Measurements from ENCODE around the gene MAX. TPM values are rescaled to one million over a fixed set of nuclear protein-coding genes. Genes with fewer than 3 reads are reported as not detected.

MAX gene
- total and polyA plus RNA-seq, 10 donors = 58.7 to 162 (median 109) TPM

GRCh38 chr14:65065719-65066118, 36.6 kb downstream of the MAX start:
- no peaks in the 10 kb centered on the region for H3K9me3 ChIP-seq
- no peak for DNase-seq
- 93 to 96% (median 95%) methylated on average over 7 of the region's 7 CpGs for WGBS, 5 donors
- H3K27ac ChIP-seq = no peak overlapping the region
- TF ChIP-seq POLR2A (IDR thresholded peaks at IDR 0.05) (no peak), POLR2AphosphoS5 (IDR thresholded peaks at IDR 0.05) (no peak), CTCF (IDR thresholded peaks at IDR 0.05 in 8 of 11, conservative IDR thresholded peaks at IDR 0.05 in 3 of 11) (no peak)
- intact Hi-C loops (cut with DNase I; ENCODE audit: low total_unique reads) = no loop called here
- peaks cover 0 to 97% (median 51%) of the 10 kb centered on the region in 6 donors for H3K36me3 ChIP-seq
- H3K27me3 ChIP-seq (replicated peaks in 1 of 7) = no peaks in the 10 kb centered on the region
- H3K4me3 ChIP-seq = no peak overlapping the region
- peaks cover 0 to 15% (median 12%) of the 10 kb centered on the region in 6 donors for H3K4me1 ChIP-seq

GRCh38 chr14:65062096-65063075, 39.9 kb downstream of the MAX start:
- Histone ChIP-seq H3K9me3 (no peaks in the 10 kb centered on the region), H3K36me3 (peaks cover 0 to 89% (median 44%) of the 10 kb centered on the region in 6 donors), H3K27ac (no peak overlapping the region), H3K4me3 (no peak overlapping the region), H3K4me1 (no peaks in the 10 kb centered on the region), H3K27me3 (replicated peaks in 1 of 7) (no peaks in the 10 kb centered on the region)
- intact Hi-C loops (cut with DNase I; ENCODE audit: low total_unique reads) = no loop called here
- 95 to 97% (median 96%) methylated on average over 15 to 16 of the region's 16 CpGs for WGBS, 5 donors
- no peak for TF ChIP-seq POLR2A (IDR thresholded peaks at IDR 0.05)
- no peak for TF ChIP-seq POLR2AphosphoS5 (IDR thresholded peaks at IDR 0.05)
- TF ChIP-seq CTCF (IDR thresholded peaks at IDR 0.05 in 8 of 11, conservative IDR thresholded peaks at IDR 0.05 in 3 of 11) = no peak
- no peak for DNase-seq

GRCh38 chr14:65057695-65058094, 44.6 kb downstream of the MAX start:
- peaks cover 0 to 27% (median 0%) of the 10 kb centered on the region in 6 donors for H3K4me1 ChIP-seq
- no peaks in the 10 kb centered on the region for H3K27me3 ChIP-seq (replicated peaks in 1 of 7)
- H3K4me3 ChIP-seq = no peak overlapping the region
- peaks cover 0 to 88% (median 24%) of the 10 kb centered on the region in 6 donors for H3K36me3 ChIP-seq
- no peaks in the 10 kb centered on the region for H3K9me3 ChIP-seq
- intact Hi-C loops (cut with DNase I; ENCODE audit: low total_unique reads) = no loop called here
- DNase-seq = no peak
- TF ChIP-seq CTCF (IDR thresholded peaks at IDR 0.05 in 8 of 11, conservative IDR thresholded peaks at IDR 0.05 in 3 of 11) (no peak), POLR2AphosphoS5 (IDR thresholded peaks at IDR 0.05) (no peak), POLR2A (IDR thresholded peaks at IDR 0.05) (no peak)
- H3K27ac ChIP-seq = no peak overlapping the region

GRCh38 chr14:65054471-65055085, 47.7 kb downstream of the MAX start:
- Histone ChIP-seq H3K27me3 (replicated peaks in 1 of 7) (no peaks in the 10 kb centered on the region), H3K4me3 (peak overlapping the region in 1 of 8 donors; percentile 18), H3K4me1 (peaks cover 0 to 27% (median 0%) of the 10 kb centered on the region in 6 donors), H3K36me3 (peaks cover 0 to 67% (median 5%) of the 10 kb centered on the region in 6 donors), H3K27ac (peak overlapping the region in 6 of 8 donors; percentile 5 to 75 (median 62)), H3K9me3 (no peaks in the 10 kb centered on the region)
- DNase-seq = peak; percentile 84
- TF ChIP-seq CTCF (IDR thresholded peaks at IDR 0.05 in 8 of 11, conservative IDR thresholded peaks at IDR 0.05 in 3 of 11) = no peak
- no peak for TF ChIP-seq POLR2A (IDR thresholded peaks at IDR 0.05)
- peak in 2 of 3 donors; percentile 42 to 58 for TF ChIP-seq POLR2AphosphoS5 (IDR thresholded peaks at IDR 0.05)
- 49 to 74% (median 59%) methylated on average over 15 to 23 of the region's 23 CpGs for WGBS, 5 donors
- intact Hi-C loops (cut with DNase I; ENCODE audit: low total_unique reads) = no loop called here
